GM12874 (cell line): ENCODE data around the gene NDST3.

Experiments
- CTCF ChIP-seq: IDR thresholded peaks from 2 replicates; pipeline ENCODE4 v1.5.1; 2011; ENCODE audit warnings: low read depth, mild to moderate bottlenecking, control low read depth, low read length, moderate library complexity; ENCODE audit not compliant: insufficient read depth

The NDST3 gene

DNA sequence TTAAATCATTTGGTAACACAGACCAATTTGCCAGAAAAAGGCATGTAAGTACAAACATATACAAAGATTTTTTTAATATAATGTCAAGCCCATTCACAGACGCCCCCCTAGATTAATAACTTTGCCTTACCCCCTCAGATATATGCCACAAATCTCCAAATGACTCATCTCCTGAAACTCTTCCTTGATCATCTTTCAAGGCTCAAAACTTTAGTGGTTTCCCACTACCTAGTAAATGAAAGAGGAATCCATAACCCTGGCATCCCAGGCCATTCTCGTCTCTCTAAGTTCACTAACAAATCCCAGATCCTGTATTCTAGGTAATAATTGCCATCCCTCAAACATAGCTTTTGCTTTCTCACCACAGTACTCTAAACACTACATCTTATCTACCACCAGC, 256.7 kb downstream of the NDST3 start:
- TF ChIP-seq CTCF: no peak

GRCh38 chr4:118296729-118297128, 262.4 kb downstream of the NDST3 start:
- no peak for TF ChIP-seq CTCF

DNA sequence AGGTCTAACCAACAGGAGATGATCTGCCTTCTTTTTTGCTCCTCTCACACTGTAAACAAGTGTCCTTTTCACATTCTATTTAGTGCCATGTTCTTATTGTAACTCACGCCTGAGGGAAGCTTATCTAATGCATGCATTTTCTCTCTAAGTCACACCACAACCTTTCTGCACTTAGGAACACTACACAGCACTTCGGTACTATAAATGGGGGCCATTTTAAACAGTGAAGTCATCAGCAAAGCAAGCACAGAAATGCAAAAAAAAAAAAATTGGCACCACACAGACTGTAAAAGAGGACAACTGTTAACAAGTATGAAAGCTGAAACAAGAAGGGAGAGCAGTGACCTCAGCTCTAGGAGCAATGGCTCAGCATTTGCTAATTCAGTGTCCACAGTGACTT, 273.4 kb downstream of the NDST3 start:
- TF ChIP-seq CTCF: no peak
